Uterus (tissue), 2 donors: Measurements from ENCODE around the gene PFDN5.

ENCODE experiments used
- POLR2A ChIP-seq, 2 donors: fragments of 450-650 bp; IDR thresholded peaks; one replicate each; pipeline ENCODE4 v1.6.1; 2016; ENCODE audit warnings: antibody characterized with exemption in 2 of 2, mild to moderate bottlenecking in 1 of 2, moderate library complexity in 1 of 2
- TF ChIP-seq, protein P1 (sequence below), 4 experiments: fragments of 200-600 bp in 2 of 4; fragments of 450-650 bp in 2 of 4; sonication (generic) in 2 of 4; IDR thresholded peaks; one replicate each; pipeline ENCODE4 v1.5.1; 2016 to 2019; ENCODE audit warnings: antibody characterized with exemption in 4 of 4, mild to moderate bottlenecking in 2 of 4, moderate library complexity in 1 of 4

DNA sequence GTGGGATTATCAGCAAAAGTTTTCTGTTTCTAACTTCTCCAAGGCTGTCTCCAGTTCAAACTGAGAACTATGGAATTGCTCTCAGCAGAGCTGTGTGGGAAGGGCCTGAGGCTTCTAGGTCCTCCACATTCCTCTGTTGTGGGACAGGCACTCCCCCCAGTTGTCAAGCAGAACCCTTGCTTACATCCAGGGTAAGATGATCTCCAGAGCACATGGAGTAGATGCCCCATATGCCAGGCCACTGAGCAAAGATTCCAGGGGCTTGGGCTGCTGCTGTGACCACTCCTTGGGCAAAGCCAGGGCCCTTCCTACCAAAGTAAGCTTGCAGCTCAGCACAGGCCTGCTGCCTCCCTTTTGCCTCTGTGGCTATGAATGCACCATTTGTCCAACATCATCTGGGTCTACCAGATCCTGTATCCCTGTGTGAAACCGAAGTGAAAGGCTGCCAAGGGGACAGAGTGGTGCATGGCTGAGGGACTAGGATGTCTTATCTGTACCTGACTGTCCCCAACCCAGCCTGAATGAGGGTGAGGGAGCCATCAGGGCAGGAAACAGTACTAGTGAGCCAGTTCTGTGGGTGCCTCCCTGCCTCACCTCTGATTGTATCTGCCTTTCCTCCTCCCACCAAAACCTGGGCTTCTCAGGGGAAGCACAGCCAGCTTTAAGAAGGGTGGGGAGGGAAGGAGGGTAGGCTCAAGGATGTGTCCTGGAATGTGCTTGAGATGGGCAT is 40.4 kb upstream of the PFDN5 start:
- TF ChIP-seq, protein P1, sequence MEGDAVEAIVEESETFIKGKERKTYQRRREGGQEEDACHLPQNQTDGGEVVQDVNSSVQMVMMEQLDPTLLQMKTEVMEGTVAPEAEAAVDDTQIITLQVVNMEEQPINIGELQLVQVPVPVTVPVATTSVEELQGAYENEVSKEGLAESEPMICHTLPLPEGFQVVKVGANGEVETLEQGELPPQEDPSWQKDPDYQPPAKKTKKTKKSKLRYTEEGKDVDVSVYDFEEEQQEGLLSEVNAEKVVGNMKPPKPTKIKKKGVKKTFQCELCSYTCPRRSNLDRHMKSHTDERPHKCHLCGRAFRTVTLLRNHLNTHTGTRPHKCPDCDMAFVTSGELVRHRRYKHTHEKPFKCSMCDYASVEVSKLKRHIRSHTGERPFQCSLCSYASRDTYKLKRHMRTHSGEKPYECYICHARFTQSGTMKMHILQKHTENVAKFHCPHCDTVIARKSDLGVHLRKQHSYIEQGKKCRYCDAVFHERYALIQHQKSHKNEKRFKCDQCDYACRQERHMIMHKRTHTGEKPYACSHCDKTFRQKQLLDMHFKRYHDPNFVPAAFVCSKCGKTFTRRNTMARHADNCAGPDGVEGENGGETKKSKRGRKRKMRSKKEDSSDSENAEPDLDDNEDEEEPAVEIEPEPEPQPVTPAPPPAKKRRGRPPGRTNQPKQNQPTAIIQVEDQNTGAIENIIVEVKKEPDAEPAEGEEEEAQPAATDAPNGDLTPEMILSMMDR (IDR thresholded peaks at IDR 0.05): no peak
- no peak for TF ChIP-seq POLR2A (IDR thresholded peaks at IDR 0.05)
